Sciatic nerve (tissue), 2 donors: ENCODE results near the gene POLD4. TPM values are rescaled to one million over a fixed set of nuclear protein-coding genes. Genes with fewer than 3 reads are reported as not detected.
"Not testable (repeated sequence)": the region's sequence is repeated elsewhere in the genome, so short reads cannot be mapped to it uniquely, and the experiment has no call there.

Experiments
- ATAC-seq: fragments of 200-7000 bp; cut with Tn5 transposase; one replicate; pipeline ENCODE4 v1.9.1; 2020; ENCODE audit warnings: mild to moderate bottlenecking, moderate library complexity
- DNase-seq: peaks from one replicate; pipeline ENCODE4 v3.0.0-alpha.2; 2020; ENCODE audit warnings: low spot score
- intact Hi-C: fragments of 100-400 bp; cut with DNase I; formaldehyde crosslinking; loops from one replicate; pipeline ENCODE4 v1.14.2; 2022
- total RNA-seq: library from RNA; stranded (reverse); fragmentation: NEBNext Ultra II Directional; extraction: Animal tissue kit (Norgen Biotek cat#: 25700); gene quantifications from one replicate; pipeline ENCODE4 v1.2.1, GENCODE V29; 2021
- donor health status: DM: no; HTN: no; CAD: no.
- donor health status: DM: no; HTN: no; CAD: no.

Gene POLD4
- total RNA-seq, 1 donor from 2014 or later, result 43.5 TPM

DNA sequence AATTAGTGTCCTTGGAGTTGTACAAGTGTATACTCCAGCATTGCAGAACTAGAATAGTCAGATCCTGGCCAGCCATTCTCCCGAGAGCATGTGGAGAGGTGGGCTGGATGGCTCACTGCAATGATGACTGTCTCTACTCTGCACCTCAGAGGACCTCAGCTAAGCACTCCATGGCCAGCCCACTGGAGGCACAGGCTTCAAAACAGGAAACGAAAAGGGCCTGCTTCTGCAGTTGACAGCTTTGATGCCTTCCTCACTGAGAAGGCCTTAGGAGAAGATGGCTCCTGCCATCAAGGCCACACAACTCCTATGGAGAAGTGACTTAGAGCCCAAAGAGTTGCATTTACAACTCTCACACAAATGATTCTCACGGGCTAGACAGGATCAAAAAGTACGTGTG lies 9.1 kb downstream of the POLD4 start:
- intact Hi-C loops, result no loop called here
- ATAC-seq (no peak), DNase-seq (no peak)

DNA sequence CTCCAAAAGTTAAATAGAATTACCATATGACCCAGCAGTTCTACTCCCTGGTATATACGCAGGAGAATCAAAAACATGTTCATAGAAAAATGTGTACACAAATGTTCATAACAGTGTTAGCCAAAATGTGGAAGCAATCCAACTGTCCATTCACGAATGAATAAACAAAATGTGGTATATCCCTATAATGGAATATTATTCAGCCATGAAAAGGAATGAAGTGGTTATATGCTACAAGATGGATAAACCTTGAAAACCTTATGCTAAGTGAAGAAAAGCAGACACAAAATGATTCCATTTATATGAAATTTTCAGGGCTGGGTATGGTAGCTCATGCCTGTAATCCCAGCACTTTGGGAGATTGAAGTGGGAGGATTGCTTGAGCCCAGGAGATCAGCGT lies 16.1 kb downstream of the POLD4 start:
- DNase-seq, result no peak
- ATAC-seq, result no peak
- intact Hi-C loops, result no loop called here

DNA sequence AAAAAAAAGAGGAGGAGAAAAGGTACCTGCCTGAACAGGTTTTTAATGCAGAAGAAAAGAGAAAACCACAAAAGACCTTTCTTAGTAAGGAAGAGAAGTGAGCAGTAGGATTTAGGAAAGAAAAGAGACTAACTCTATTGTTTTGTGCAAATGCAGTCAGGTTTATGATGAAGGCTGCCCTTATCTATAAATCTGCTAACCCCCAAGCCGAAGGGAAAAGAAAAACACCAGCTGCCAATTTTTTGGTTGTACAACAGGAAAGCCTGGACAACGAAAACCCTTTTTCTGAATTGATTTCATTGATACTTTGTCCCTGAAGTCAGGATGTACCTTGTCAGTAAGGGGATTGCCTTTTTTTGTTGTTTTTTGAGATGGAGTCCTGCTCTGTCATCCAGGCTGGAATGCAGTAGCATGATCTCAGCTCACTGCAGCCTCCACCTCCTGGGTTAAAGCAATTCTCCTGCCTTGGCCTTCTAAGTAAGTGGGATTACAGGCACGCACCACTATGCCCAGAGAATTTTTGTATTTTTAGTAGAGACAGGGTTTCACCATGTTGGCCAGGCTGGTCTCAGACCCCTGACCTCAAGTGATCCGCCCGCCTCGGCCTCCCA lies 21.2 kb downstream of the POLD4 start:
- DNase-seq (no peak), ATAC-seq (no peak)
- intact Hi-C loops, result no loop called here

DNA sequence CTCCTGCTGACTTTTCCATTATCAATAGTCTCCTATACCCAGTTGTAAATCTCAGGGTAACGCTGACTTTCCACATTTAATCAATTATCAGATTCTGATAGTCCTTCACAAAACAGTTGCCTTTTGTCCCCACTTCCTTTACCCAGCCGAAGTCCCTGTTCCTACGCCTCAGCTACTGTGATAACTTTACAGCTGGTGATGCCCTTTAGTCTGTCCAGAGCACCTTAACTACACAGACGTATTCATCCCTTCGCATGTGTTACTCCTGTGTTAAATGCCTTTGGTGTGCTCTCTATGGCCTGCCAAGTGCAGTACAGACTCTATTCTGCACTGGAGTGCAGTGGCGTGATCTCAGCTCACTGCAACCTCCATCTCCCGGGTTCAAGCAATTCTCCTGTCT lies 29.8 kb downstream of the POLD4 start:
- ATAC-seq, result no peak
- no peak for DNase-seq
- intact Hi-C loops, result loop anchor here (10.0 kb wide), 1 partner anchor 199 kb away; no protein-coding TSS in a partner anchor

DNA sequence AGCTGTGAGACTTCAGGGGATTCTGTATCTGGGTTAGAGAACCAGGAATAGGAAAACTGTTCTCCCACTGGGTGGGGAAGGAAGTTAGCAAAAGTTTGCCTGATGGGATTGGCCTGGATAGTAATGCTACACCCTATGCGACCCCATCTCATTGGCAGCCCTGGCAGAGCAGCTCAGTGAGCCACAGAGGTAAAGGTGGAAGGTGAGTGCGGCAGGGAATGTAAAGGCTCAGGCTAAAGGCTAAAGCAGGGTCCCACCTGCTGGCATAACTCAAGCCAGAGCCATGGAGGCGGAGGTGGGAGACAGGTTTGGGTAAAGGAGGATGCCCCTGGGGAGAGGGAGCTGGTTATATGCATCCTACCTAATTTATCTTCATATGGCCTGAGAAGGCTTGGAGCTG lies 31.3 kb downstream of the POLD4 start:
- ATAC-seq, result no peak

DNA sequence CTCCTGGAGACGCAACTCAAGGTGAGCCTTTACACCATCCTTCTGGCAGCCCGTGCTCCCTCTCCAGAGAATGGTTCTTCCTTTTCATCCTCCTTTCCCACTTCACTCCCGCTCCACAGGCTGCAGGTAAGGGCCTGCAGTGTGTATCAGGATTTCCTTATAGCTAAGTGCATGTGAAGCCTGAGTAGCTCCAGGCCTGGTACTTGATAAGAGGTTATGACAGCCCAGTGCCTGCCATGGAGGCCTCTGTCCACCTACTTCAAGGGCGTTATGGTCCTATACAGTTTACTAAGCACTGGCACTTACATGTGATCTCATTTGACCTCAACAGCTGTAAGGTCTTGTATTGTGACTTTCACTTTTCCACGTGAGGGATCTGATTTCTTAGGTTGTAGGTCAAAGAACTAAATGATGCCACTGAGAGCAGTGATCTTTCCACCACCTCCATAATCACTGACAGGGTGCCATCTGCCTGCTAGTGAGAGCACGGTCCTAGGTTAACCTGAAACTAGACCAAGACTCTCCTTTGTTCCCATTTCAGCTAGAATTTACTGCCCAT lies 32.0 kb downstream of the POLD4 start:
- ATAC-seq (no peak), DNase-seq (no peak)
- intact Hi-C loops, result loop anchor here (10.0 kb wide), 1 partner anchor 197 kb away; no protein-coding TSS in a partner anchor

More for the DNA sequence above, 31.3 kb downstream of the POLD4 start:
- intact Hi-C loops, result loop anchor here (10.0 kb wide), 1 partner anchor 197 kb away; no protein-coding TSS in a partner anchor
- DNase-seq, result no peak

DNA sequence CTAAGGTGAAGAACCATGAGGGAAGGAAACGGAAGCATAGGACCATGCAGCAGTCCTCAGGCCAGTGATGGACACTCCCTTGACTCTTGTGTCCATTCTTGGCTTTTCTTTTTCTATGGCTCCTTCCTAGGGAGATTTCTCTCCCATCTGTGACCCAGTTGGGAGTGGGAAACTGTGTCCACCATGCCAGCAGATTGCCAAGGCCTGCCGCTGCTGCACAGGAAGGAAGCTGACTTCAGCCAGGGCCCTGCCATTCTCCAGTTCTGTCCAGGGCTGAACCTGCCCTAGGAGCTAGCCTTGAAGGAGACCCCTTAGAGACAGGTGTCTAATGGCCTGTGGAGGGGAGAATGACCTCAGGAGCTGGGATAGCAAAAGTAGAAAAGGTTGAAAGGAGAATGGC lies 32.7 kb downstream of the POLD4 start:
- intact Hi-C loops, result loop anchor here (10.0 kb wide), 1 partner anchor 196 kb away; no protein-coding TSS in a partner anchor
- ATAC-seq (no peak), DNase-seq (no peak)

DNA sequence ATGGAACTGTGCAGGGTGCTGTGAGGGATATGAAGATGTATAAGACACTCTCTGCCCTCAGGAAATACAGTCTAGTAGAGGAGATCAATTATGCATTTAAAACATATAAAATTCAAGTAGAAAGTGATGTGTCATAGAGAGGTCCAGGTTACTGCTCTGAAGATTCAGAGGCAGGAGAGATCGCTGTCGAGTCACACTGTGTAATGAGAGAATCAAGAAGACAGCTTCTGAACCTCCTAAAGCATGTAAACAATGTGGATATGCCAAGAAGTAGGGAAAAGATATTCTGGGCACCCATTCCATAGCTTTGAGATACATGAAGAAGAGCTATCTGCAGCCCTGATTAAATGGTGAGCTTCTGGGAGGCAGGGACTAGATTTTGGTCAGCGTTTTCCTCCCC lies 33.3 kb downstream of the POLD4 start:
- ATAC-seq (no peak), DNase-seq (no peak)
- intact Hi-C loops, result loop anchor here (10.0 kb wide), 1 partner anchor 195 kb away; no protein-coding TSS in a partner anchor

DNA sequence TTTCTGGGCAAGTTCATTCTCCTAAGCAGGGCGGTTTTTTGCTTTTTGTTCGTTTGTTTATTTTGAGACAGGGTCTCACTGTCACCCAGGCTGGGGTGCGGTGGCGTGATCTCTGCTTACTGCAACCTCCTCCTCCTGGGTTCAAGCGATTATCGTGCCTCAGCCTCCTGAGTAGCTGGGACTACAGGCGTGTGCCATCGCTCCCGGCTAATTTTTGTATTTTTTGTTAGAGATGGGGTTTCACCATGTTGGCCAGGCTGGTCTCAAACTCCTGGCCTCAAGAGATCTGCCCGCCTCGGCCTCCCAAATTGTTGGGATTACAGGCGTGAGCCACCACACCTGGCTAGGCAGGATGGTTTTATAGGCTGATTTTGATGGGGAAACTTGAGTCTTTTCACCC lies 34.5 kb downstream of the POLD4 start:
- ATAC-seq, intact Hi-C loops, DNase-seq: not testable (repeated sequence)

DNA sequence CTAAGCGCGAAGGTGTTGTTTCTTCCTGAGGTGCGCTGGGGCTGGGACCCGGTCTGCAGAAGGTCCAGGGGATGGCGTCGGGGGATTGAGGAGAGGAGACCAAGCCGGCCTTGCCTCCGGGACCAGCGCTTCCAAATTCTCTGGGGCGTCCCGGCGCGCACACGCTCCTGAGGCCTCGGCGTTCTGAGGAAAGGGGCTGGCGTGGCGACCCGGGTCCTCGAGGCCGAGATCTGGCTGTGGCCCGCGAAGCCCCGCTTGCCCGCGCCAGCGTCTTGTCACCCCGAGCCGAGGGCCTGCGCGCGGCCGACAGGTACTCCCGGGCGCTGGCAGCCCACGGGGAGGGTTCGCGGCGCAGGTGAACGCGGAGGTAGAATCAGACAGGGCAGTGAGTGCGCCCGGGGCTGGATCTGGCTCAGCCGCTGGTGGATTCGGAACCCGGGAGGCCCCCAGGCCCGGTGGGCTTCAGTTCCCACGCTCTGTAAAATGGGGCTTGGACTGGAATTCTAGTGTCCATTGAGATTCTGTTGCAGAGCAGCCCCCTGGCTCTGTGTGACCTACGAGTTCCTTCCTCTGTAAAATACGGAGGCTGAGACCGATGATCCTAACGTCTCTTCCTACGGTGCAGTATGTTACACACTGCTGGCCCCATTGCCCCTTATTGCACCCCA lies 35.3 kb downstream of the POLD4 start:
- no peak for DNase-seq
- ATAC-seq, result no peak
- intact Hi-C loops, result loop anchor here (2.0 kb wide), 1 partner anchor 51 kb away; the partner anchor contains the start of gene GRK2

DNA sequence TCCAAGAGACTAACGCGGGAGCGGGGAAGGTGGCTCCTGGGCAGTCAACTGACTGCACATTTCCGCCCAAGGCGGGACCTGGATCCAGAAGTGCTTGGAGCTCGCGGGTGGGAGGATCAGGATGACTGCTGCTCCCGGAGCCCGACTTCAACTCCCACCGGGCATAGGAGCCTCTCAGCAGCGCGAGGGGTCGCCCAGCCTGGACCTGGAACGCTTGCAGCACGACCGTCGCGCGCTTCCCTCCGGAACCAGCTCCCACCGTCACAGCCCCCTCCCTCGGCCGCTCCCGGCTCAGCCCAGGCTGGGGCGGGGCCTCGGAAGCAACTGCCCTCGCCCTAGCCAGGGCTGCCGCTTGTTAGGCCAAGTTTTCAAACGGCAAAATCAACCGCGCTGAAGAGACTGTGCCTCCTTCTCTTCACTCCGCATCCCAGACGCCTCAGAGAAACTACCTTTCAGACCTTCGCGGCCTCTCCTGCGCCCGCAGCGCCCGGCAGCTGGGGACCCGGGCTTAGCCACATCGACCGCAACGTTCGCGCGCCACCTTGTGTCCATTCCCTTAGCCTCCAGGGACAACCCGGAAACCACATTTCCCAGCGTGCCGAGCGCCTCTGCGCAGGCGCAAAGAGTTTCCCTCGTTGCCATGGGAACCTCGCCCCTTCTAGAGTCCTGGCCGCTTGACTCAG lies 36.0 kb downstream of the POLD4 start:
- DNase-seq (peak; percentile 99), ATAC-seq (peak; percentile 97)
- intact Hi-C loops, result loop anchor here (2.0 kb wide), 1 partner anchor 51 kb away; the partner anchor contains the start of gene GRK2

DNA sequence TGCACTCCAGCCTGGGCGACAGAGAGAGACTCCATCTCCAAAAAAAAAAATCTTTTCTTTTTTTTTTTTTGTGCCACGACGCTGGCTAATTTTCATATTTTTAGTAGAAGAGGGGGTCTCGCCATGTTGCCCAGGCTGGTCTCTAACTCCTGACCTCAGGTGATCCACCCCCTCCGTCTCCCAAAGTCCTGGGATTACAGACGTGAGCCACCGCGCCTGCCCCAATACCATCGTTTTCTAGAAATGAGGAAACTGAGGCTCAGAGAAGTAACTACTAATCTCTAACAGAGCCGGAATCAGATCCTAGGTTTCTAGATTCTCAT lies 36.5 kb downstream of the POLD4 start:
- ATAC-seq, result no peak
- intact Hi-C loops, result loop anchor here (2.0 kb wide), 1 partner anchor 50 kb away; the partner anchor contains the start of gene GRK2

DNA sequence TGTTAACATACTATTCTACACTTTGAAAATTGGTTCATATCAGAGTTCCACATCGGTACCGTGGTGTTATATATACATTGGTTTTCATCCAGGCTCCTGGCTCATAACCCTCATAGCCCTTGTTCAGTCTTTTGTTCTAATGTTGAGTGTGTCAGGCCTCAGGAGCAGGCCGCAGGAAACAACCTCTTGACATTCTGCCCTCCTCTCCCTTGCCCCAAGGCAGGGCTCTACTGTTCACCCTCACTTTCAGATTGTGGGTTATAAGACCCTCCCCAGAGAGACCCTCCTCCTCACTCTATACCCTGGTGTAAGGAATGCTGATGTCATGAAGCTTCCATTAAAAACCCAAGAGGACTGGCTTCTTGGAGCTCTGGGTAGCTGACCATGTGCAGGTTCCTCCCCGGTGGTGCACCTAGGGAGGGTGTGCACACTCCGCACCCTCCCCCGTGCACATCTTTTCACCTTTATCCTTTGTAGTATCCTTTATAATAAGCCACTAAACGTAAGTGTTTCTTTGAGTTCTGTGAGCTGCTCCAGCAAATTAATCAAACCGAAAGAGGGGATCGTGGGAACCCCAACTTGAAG lies 37.9 kb downstream of the POLD4 start:
- DNase-seq, result no peak
- intact Hi-C loops, result no loop called here

More for the DNA sequence above, 36.5 kb downstream of the POLD4 start:
- DNase-seq, result no peak

DNA sequence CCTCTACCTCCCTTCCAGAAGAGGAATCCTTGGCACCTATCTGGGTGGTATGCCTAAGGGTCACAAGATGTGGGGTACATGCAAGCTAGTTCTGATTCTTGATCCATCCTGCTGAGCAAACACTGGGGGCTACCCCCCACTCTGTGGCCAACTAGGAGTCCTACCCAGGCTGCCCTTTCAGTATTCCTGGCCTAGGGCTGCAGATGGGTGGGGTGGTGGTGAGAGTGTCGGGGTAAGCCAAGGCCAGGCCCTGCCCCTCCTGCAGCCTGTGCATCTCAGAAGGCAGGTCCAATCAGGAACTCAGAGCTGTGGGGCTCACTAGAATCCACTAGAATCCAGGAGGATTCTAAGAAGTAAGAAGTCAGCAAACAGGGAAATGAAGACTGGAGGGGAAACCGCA lies 39.1 kb downstream of the POLD4 start:
- DNase-seq (no peak), ATAC-seq (no peak)
- intact Hi-C loops, result no loop called here

More for the DNA sequence above, 37.9 kb downstream of the POLD4 start:
- no peak for ATAC-seq

DNA sequence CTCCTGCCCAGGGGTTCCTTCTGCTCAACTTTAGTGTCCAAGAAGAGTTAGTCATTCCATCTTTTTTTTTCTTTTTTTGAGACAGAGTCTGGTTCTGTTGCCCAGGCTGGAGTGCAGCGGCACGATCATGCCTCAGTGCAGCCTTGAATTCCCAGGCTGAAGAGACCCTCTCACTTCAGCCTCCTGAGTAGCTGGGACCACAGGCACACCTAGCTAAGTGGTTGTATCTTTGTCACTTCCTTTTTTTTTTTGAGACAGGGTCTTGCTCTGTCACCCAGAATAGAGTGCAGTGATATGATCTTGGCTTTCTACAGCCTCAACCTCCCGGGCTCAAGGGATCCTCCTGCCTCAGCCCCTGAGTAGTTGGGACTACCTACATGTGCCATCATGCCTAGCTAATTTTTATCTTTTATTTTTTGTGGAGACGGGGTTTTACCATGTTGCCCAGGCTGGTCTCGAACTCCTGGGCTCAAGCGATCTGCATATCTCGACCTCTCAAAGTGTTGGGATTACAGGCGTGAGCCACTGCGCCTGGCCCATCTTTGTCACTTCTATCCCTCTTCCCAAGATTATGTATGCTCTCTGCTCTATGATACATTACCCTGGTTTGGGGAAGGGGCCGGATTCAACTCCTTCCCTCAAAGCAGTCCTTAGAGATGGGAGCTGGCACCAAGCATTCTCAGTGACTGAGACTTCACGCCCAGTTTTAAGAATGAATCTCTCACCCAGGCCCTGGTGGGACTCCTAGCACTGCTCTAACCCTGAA lies 40.0 kb downstream of the POLD4 start:
- ATAC-seq (no peak), DNase-seq (no peak)

DNA sequence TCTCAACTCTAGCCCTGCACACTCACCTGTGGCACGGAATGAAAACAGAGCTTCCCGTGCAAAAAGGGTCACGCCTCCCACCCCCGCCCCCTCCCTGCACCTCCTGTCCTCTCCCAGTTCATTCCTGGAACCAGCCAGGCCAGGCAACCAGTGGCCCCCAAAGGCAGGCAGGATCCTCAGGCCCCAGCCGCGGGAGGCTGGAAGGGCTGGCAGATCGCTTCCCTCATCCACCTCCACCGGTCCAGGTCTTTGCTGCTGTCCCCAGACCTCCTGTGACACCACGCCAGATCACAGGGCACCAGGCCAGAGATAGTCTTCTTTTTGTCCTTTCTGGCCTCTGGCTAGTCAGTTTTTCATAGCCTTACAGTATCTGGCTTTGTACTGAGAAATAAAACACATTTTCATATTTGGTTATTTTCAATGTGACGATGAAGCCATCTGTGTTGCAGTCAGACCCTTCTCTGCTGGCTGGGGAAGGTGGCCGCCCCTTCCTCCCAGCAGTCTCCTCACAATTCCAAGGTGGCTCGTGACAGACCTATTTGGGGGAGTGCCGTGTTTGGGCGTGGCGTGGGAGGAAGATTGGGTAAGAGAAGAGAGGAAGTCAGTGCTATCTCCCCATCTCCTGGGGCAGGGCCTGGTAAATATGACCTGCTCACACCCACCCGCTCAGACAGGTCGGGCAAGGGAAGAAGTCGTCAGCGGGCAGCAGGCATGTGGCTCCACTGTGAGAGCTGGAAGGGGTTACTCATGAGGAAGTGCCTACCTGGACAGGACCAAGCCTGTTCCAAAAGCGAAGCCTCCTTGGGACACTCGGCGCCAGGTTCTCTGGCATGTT lies 40.9 kb downstream of the POLD4 start:
- ATAC-seq (no peak), DNase-seq (no peak)
- intact Hi-C loops, result no loop called here

More for the DNA sequence above, 40.0 kb downstream of the POLD4 start:
- intact Hi-C loops, result no loop called here

DNA sequence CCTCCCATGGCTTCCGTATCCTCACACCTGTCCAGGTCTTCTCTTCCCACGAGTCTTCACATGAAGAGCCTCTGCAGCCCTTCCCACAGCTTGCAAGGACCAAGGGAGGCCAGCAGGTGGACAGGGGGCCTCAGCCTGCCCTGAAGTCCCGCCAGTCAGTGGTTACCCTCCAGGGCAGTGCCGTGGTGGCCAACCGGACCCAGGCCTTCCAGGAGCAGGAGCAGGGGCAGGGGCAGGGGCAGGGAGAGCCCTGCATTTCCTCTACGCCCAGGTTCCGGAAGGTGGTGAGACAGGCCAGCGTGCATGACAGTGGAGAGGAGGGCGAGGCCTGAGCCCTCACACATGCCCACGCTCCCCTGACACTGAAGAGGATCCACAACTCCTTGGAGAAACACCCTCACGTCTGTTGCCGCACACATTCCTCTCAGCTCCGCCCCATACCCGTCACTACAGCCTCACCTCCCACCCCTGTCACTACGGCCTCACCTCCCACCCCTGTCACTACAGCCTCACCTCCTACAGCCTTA lies 41.7 kb downstream of the POLD4 start:
- no peak for ATAC-seq
- no peak for DNase-seq

More for the DNA sequence above, 41.7 kb downstream of the POLD4 start:
- intact Hi-C loops, result no loop called here
